HG02852 (cell line): Measurements from ENCODE around the gene DMD.
A peak's percentile ranks its signal among the peaks of the same experiment; 100 is the strongest.

Source experiments
- ATAC-seq: cut with Tn5 transposase; IDR thresholded peaks from one replicate; pipeline ENCODE4 v1.9.1; 2021; ENCODE audit warnings: mild to moderate bottlenecking, moderate library complexity; ENCODE audit not compliant: unreplicated experiment

The DMD gene

GRCh38 chrX:32514986-32515385 is 696.4 kb downstream of the DMD start:
- peak; percentile 100 for ATAC-seq

GRCh38 chrX:32501606-32502005 is 709.7 kb downstream of the DMD start:
- ATAC-seq = no peak

GRCh38 chrX:32496671-32497070 is 714.7 kb downstream of the DMD start:
- ATAC-seq = no peak

- no peak for ATAC-seq
Measured at GRCh38 chrX:32495855-32496254, 715.5 kb downstream of the DMD start.

- no peak for ATAC-seq
Measured at GRCh38 chrX:32489125-32489524, 722.2 kb downstream of the DMD start.

GRCh38 chrX:32483534-32484136 is 727.7 kb downstream of the DMD start:
- ATAC-seq = no peak

GRCh38 chrX:32480019-32480418 is 731.3 kb downstream of the DMD start:
- peak; percentile 51 for ATAC-seq

GRCh38 chrX:32472364-32472763 is 739.0 kb downstream of the DMD start:
- no peak for ATAC-seq

GRCh38 chrX:32455704-32456103 is 755.6 kb downstream of the DMD start:
- no peak for ATAC-seq

- no peak for ATAC-seq
Measured at GRCh38 chrX:32451954-32452695, 759.2 kb downstream of the DMD start.

GRCh38 chrX:32448945-32449344 is 762.4 kb downstream of the DMD start:
- peak; percentile 64 for ATAC-seq

GRCh38 chrX:32448320-32448719 is 763.0 kb downstream of the DMD start:
- ATAC-seq = peak; percentile 99

- ATAC-seq = no peak
Measured at GRCh38 chrX:32447640-32448039, 763.7 kb downstream of the DMD start.

GRCh38 chrX:32443841-32444240 is 767.5 kb downstream of the DMD start:
- no peak for ATAC-seq

GRCh38 chrX:32421266-32421665 is 790.1 kb downstream of the DMD start:
- ATAC-seq = no peak

GRCh38 chrX:32408389-32408788 is 803.0 kb downstream of the DMD start:
- peak; percentile 88 for ATAC-seq

- ATAC-seq = peak; percentile 95
Measured at GRCh38 chrX:32397562-32398216, 813.7 kb downstream of the DMD start.

GRCh38 chrX:32395878-32396277 is 815.5 kb downstream of the DMD start:
- no peak for ATAC-seq

- ATAC-seq = no peak
Measured at GRCh38 chrX:32392655-32393054, 818.7 kb downstream of the DMD start.

- no peak for ATAC-seq
Measured at GRCh38 chrX:32370456-32371205, 840.7 kb downstream of the DMD start.

GRCh38 chrX:32293962-32294700 is 917.2 kb downstream of the DMD start:
- ATAC-seq = no peak
